H1 (cell line): ENCODE results near the gene TMEM72. TPM values are rescaled to one million over a fixed set of nuclear protein-coding genes. Genes with fewer than 3 reads are reported as not detected.

Source experiments
- CTCF ChIA-PET: fragments of 300-600 bp; sonication (Branson Sonifier 250); formaldehyde crosslinking; loops from one replicate; lab custom pipeline; 2021; ENCODE audit not compliant: partially characterized antibody; lab: Charles Lee
- POLR2A ChIA-PET: fragments of 300-600 bp; sonication (Branson Sonifier 250); formaldehyde crosslinking; loops from one replicate; lab custom pipeline; 2021; ENCODE audit warnings: inconsistent platforms; ENCODE audit not compliant: partially characterized antibody; lab: Charles Lee
- DNase-seq, 2 experiments: peaks; one replicate each; pipeline versions ENCODE4 v3.0.0 to v3.0.0-alpha.2; 2010 to 2022; ENCODE audit warnings: low spot score in 2 of 2, low read depth in 1 of 2, mixed read lengths in 1 of 2
- FAIRE-seq: peaks from 2 replicates; lab custom pipeline; 2011; peaks lifted over from hg19 to GRCh38; lab: Jason Lieb, UNC
- H2AFZ ChIP-seq: 2 replicates; pipeline ENCODE4 v1.8.1; 2012; ENCODE audit warnings: low read length, inconsistent platforms
- H2AK5ac ChIP-seq: 2 replicates; pipeline ENCODE4 v1.6.1; 2013; ENCODE audit warnings: low read depth, low read length
- H2BK120ac ChIP-seq: replicated peaks from 2 replicates; pipeline ENCODE3; 2013; ENCODE audit warnings: low read depth, low read length, inconsistent platforms
- H2BK12ac ChIP-seq: 2 replicates; pipeline ENCODE4 v1.6.1; 2013; ENCODE audit warnings: low read depth, low read length
- H2BK15ac ChIP-seq: 2 replicates; pipeline ENCODE4 v1.6.1; 2013; ENCODE audit warnings: low read length
- H2BK20ac ChIP-seq: 2 replicates; pipeline ENCODE4 v1.6.1; 2013; ENCODE audit warnings: low read length
- H2BK5ac ChIP-seq: 2 replicates; pipeline ENCODE4 v1.6.1; 2013; ENCODE audit warnings: low read depth, low read length
- H3K14ac ChIP-seq: 2 replicates; pipeline ENCODE4 v1.6.1; 2013; ENCODE audit warnings: inconsistent platforms; ENCODE audit not compliant: insufficient read length
- H3K18ac ChIP-seq: 2 replicates; pipeline ENCODE4 v1.6.1; 2013; ENCODE audit warnings: low read length; ENCODE audit errors: extremely low read depth
- H3K23ac ChIP-seq: 2 replicates; pipeline ENCODE4 v1.6.1; 2013; ENCODE audit warnings: inconsistent platforms; ENCODE audit not compliant: insufficient read length
- H3K23me2 ChIP-seq: 2 replicates; pipeline ENCODE4 v1.6.1; 2013; ENCODE audit warnings: low read depth, low read length
- H3K27ac ChIP-seq: 2 replicates; pipeline ENCODE4 v1.6.1; 2011; ENCODE audit warnings: low read depth, low read length, inconsistent platforms
- H3K27me3 ChIP-seq, 4 experiments: replicated peaks in 1 of 4; 1 replicate in 1 of 4; 2 replicates in 3 of 4; pipeline versions ENCODE4 v1.6.1 to v1.8.1; 2011 to 2013; ENCODE audit warnings: low read length in 3 of 4, mild to moderate bottlenecking in 3 of 4, inconsistent platforms in 2 of 4, mixed read lengths in 2 of 4, moderate library complexity in 1 of 4; ENCODE audit not compliant: control insufficient read depth in 3 of 4, insufficient read depth in 3 of 4; ENCODE audit errors: extremely low read depth in 1 of 4
- H3K36me3 ChIP-seq, 4 experiments: 2 replicates each; pipeline versions ENCODE4 v1.6.1 to v1.8.1; 2011 to 2013; ENCODE audit warnings: mild to moderate bottlenecking in 4 of 4, low read length in 3 of 4, moderate library complexity in 2 of 4, control low read depth in 1 of 4, inconsistent platforms in 1 of 4; ENCODE audit not compliant: insufficient read depth in 4 of 4, control insufficient read depth in 2 of 4
- H3K4ac ChIP-seq: replicated peaks from 2 replicates; pipeline ENCODE3; 2013; ENCODE audit warnings: low read length, low read depth, mixed read lengths, inconsistent platforms; ENCODE audit not compliant: insufficient read length
- H3K4me1 ChIP-seq, 4 experiments: replicated peaks in 1 of 4; 1 replicate in 1 of 4; 2 replicates in 3 of 4; pipeline versions ENCODE4 v1.6.1 to v1.8.1; 2011 to 2013; ENCODE audit warnings: low read length in 3 of 4, inconsistent platforms in 2 of 4, mixed read lengths in 1 of 4; ENCODE audit not compliant: insufficient read depth in 4 of 4, control insufficient read depth in 3 of 4
- H3K4me2 ChIP-seq, 2 experiments: 2 replicates each; pipeline versions ENCODE4 v1.6.1 to v1.8.1; 2011 to 2013; ENCODE audit warnings: low read depth in 2 of 2, low read length in 2 of 2, control low read depth in 1 of 2, inconsistent platforms in 1 of 2, mild to moderate bottlenecking in 1 of 2; ENCODE audit not compliant: insufficient read depth in 1 of 2
- H3K4me3 ChIP-seq, 4 experiments: fragments of 200-600, 300-600 bp in 1 of 4; sonication (generic), shearing (Covaris generic), sonication (Bioruptor Twin) in 1 of 4; 2 replicates each; pipeline versions ENCODE4 v1.5.1 to v1.8.1; 2011 to 2016; ENCODE audit warnings: low read length in 4 of 4, low read depth in 3 of 4, control low read depth in 2 of 4, inconsistent platforms in 2 of 4, mild to moderate bottlenecking in 2 of 4, mixed read lengths in 1 of 4, moderate library complexity in 1 of 4; ENCODE audit not compliant: insufficient read depth in 2 of 4; ENCODE audit errors: extremely low read depth in 1 of 4
- H3K56ac ChIP-seq: replicated peaks from 2 replicates; pipeline ENCODE3; 2013; ENCODE audit warnings: low read depth, mild to moderate bottlenecking, mixed read lengths, low read length, inconsistent platforms; ENCODE audit not compliant: insufficient read length
- H3K79me1 ChIP-seq: 2 replicates; pipeline ENCODE4 v1.6.1; 2013; ENCODE audit warnings: low read depth, low read length, control low read depth
- H3K79me2 ChIP-seq, 2 experiments: 2 replicates each; pipeline versions ENCODE4 v1.6.1 to v1.8.1; 2012 to 2013; ENCODE audit warnings: low read length in 2 of 2, mild to moderate bottlenecking in 2 of 2, inconsistent platforms in 1 of 2; ENCODE audit not compliant: insufficient read depth in 2 of 2, control insufficient read depth in 1 of 2
- H3K9ac ChIP-seq, 4 experiments: replicated peaks in 1 of 4; 1 replicate in 1 of 4; 2 replicates in 3 of 4; pipeline versions ENCODE4 v1.6.1 to v1.8.1; 2011 to 2013; ENCODE audit warnings: low read depth in 3 of 4, low read length in 3 of 4, control low read depth in 2 of 4, mild to moderate bottlenecking in 2 of 4, moderate library complexity in 2 of 4, inconsistent platforms in 1 of 4; ENCODE audit errors: extremely low read depth in 1 of 4
- H3K9me3 ChIP-seq, 2 experiments: 2 replicates each; pipeline versions ENCODE4 v1.6.1 to v1.8.1; 2012 to 2013; ENCODE audit warnings: mild to moderate bottlenecking in 2 of 2, moderate library complexity in 2 of 2, control low read depth in 1 of 2, inconsistent platforms in 1 of 2, low read depth in 1 of 2, low read length in 1 of 2, mixed read lengths in 1 of 2; ENCODE audit not compliant: insufficient read depth in 2 of 2
- H4K20me1 ChIP-seq, 2 experiments: replicated peaks in 1 of 2; 2 replicates each; pipeline versions ENCODE3 to v1.8.1; 2011 to 2013; ENCODE audit warnings: inconsistent platforms in 2 of 2, low read length in 2 of 2, mild to moderate bottlenecking in 1 of 2; ENCODE audit not compliant: insufficient read depth in 2 of 2, control insufficient read depth in 1 of 2
- H4K5ac ChIP-seq: 2 replicates; pipeline ENCODE4 v1.6.1; 2013; ENCODE audit warnings: low read length, low read depth, mixed read lengths, inconsistent platforms; ENCODE audit not compliant: insufficient read length
- H4K8ac ChIP-seq: 2 replicates; pipeline ENCODE4 v1.8.0; 2013; ENCODE audit warnings: mild to moderate bottlenecking, moderate library complexity, low read length, inconsistent platforms; ENCODE audit not compliant: insufficient read depth; ENCODE audit errors: extremely low read depth
- H4K91ac ChIP-seq: replicated peaks from 2 replicates; pipeline ENCODE3; 2013; ENCODE audit warnings: low read length, mixed read lengths, inconsistent platforms; ENCODE audit not compliant: insufficient read length
- ATF3 ChIP-seq: IDR thresholded peaks from 2 replicates; pipeline ENCODE4 v1.6.1; 2011; ENCODE audit warnings: low read depth, mild to moderate bottlenecking, low read length; ENCODE audit not compliant: insufficient read depth
- BACH1 ChIP-seq: IDR thresholded peaks from 2 replicates; pipeline ENCODE4 v1.6.1; 2012; ENCODE audit warnings: low read length, improper control_type of control experiment
- CBX5 ChIP-seq: fragments of 300-800, 300-1000 bp; sonication (generic); IDR thresholded peaks from 2 replicates; pipeline ENCODE4 v1.7.1; 2016; ENCODE audit warnings: antibody characterized with exemption, low read length, low read depth
- CHD2 ChIP-seq: IDR thresholded peaks from 2 replicates; pipeline ENCODE4 v1.6.1; 2012; ENCODE audit warnings: low read length, improper control_type of control experiment
- EGR1 ChIP-seq: IDR thresholded peaks from 2 replicates; pipeline ENCODE4 v1.6.1; 2011; ENCODE audit warnings: low read depth, low read length, borderline replicate concordance
- RXRA ChIP-seq: IDR thresholded peaks from 2 replicates; pipeline ENCODE4 v1.6.1; 2011; ENCODE audit warnings: low read depth, mild to moderate bottlenecking, low read length, moderate library complexity; ENCODE audit not compliant: insufficient read depth
- SIN3A ChIP-seq, 2 experiments: IDR thresholded peaks in 1 of 2; conservative IDR thresholded peaks in 1 of 2; 2 replicates each; pipeline ENCODE4 v1.6.1; 2011 to 2012; ENCODE audit warnings: low read length in 2 of 2, improper control_type of control experiment in 1 of 2, low read depth in 1 of 2, mild to moderate bottlenecking in 1 of 2
- SP4 ChIP-seq: IDR thresholded peaks from 2 replicates; pipeline ENCODE4 v1.6.1; 2012; ENCODE audit warnings: low read length, inconsistent platforms
- SUZ12 ChIP-seq: fragments of 200-600 bp; sonication (generic); IDR thresholded peaks from 2 replicates; pipeline ENCODE4 v1.6.1; 2012; ENCODE audit warnings: mild to moderate bottlenecking, inconsistent platforms, low read length, moderate library complexity, mixed read lengths
- WGBS, 2 experiments: shearing (Covaris generic) in 1 of 2; methylation state at CpG; one replicate each; pipeline versions ENCODE4 v1.1.6 to v1.1.7; 2013 to 2015; ENCODE audit warnings: low lambda C conversion rate in 2 of 2, mixed read lengths in 2 of 2, inconsistent platforms in 1 of 2, low coverage in 1 of 2, missing lambda C conversion rate in 1 of 2; ENCODE audit not compliant: insufficient replicate concordance in 2 of 2, insufficient coverage in 1 of 2, insufficient read length in 1 of 2; ENCODE audit errors: extremely low coverage in 1 of 2, missing lambda C conversion rate in 1 of 2; 5-methylcytosine and 5-hydroxymethylcytosine counted together
- polyA plus RNA-seq, 7 experiments: library from polyadenylated mRNA; depleted of rRNA in 3 of 7; stranded (reverse) in 5 of 7; unstranded in 2 of 7; fragments of >200 nt in 5 of 7; fragments of 200-250 nt in 2 of 7; gene quantifications; 1 replicate in 5 of 7; 2 replicates in 1 of 7; 4 replicates in 1 of 7; pipeline versions ENCODE4 v1.2.1 to v1.2.3, GENCODE V29; 2011 to 2013; ENCODE audit warnings: missing spikeins in 2 of 7, mixed read lengths in 2 of 7
- total RNA-seq: library from RNA; stranded (reverse); fragmentation: NEBNext Ultra II Directional; extraction: Animal tissue kit (Norgen Biotek cat#: 25700); gene quantifications from 2 replicates; pipeline ENCODE4 v1.2.1, GENCODE V29; 2021

The TMEM72 gene
- total and polyA plus RNA-seq, 2 of the 8 experiments (the other 6 are each of a cell fraction or from before 2014, with no cell fraction given), result not detected

DNA sequence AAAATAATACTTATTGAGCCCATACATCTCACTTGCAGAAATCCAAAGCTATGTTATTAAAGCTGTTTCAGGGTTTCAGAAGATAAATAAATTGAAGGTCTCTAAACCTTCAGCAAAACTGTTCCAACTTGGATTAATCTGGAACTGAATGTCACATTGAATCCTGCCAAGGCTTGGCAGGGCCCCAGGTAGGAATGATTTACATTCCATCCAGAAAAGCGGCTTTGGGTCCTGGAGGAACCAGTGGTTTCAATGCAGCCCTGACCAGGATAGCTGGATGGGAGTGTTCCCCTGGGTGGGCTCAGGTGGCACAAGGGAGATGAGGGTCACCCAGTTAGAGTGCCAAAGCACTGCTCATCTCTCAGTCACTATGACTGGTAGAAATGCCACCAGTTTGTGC lies 37.0 kb upstream of the TMEM72 start:
- no peak overlapping the region for H2BK20ac ChIP-seq
- no peak overlapping the region for H2BK12ac ChIP-seq
- no peak overlapping the region for H3K14ac ChIP-seq
- ChIA-PET POLR2A (interaction anchor here (1.3 kb wide), 1 partner anchor 10 kb away, joined by 3 read pairs; no protein-coding TSS in a partner anchor), CTCF (interaction anchor here (0.8 to 13.1 kb wide), 5 partner anchors 9 to 89 kb away, joined by 3 to 90 read pairs (median 4); no protein-coding TSS in a partner anchor)
- H2BK5ac ChIP-seq, result no peak overlapping the region
- H3K56ac ChIP-seq, result no peak overlapping the region
- no peak overlapping the region for H3K23ac ChIP-seq
- no peaks in the 10 kb centered on the region for H3K79me1 ChIP-seq
- H3K18ac ChIP-seq, result no peak overlapping the region
- no peak overlapping the region for H4K91ac ChIP-seq
- no peaks in the 10 kb centered on the region for H3K79me2 ChIP-seq
- H3K9ac ChIP-seq, result no peak overlapping the region
- no peaks in the 10 kb centered on the region for H4K20me1 ChIP-seq
- H2AFZ ChIP-seq, result no peak overlapping the region
- no peak overlapping the region for H2BK120ac ChIP-seq
- FAIRE-seq (no peak), DNase-seq (no peak)
- no peaks in the 10 kb centered on the region for H3K9me3 ChIP-seq
- H3K23me2 ChIP-seq, result peaks cover 5% of the 10 kb centered on the region
- no peak overlapping the region for H4K8ac ChIP-seq
- TF ChIP-seq CHD2, result no peak
- no peak for TF ChIP-seq SP4
- TF ChIP-seq ATF3, result no peak
- TF ChIP-seq BACH1, result no peak
- TF ChIP-seq EGR1, result no peak
- TF ChIP-seq CBX5, result no peak
- TF ChIP-seq SUZ12, result no peak
- TF ChIP-seq SIN3A (conservative IDR thresholded peaks at IDR 0.05 in 1 of 2, IDR thresholded peaks at IDR 0.05 in 1 of 2; ENCODE audit: low read depth in 1 of 2, low read length in 2 of 2), result no peak
- no peak for TF ChIP-seq RXRA
- H3K4me1 ChIP-seq, result peaks cover 0 to 2% (median under 1%) of the 10 kb centered on the region in 4 experiments; a peak in 4 of 7 replicates
- no peak overlapping the region for H4K5ac ChIP-seq
- no peak overlapping the region for H3K4ac ChIP-seq
- no peaks in the 10 kb centered on the region; a peak in 2 of 7 replicates for H3K27me3 ChIP-seq
- no peak overlapping the region for H3K4me2 ChIP-seq
- H2AK5ac ChIP-seq, result no peak overlapping the region
- no peak overlapping the region for H2BK15ac ChIP-seq
- H3K27ac ChIP-seq, result no peak overlapping the region
- no peak overlapping the region for H3K4me3 ChIP-seq
- H3K36me3 ChIP-seq, result no peaks in the 10 kb centered on the region
- WGBS, 2 experiments, result 93% methylated on average over 1 of the region's 1 CpG; no CpG with 5 or more reads in 1 of the 2 experiments
